GM20000 (cell line): ENCODE measurements around the gene PSMA6.
"Not testable (repeated sequence)": the region's sequence is repeated elsewhere in the genome, so short reads cannot be mapped to it uniquely, and the experiment has no call there.

Source experiments
- DNase-seq: peaks from one replicate; pipeline ENCODE4 v3.0.0; 2012; ENCODE audit warnings: low spot score
- TF ChIP-seq, protein P1 (sequence below): IDR thresholded peaks from 2 replicates; pipeline ENCODE4 v1.5.1; 2012; ENCODE audit warnings: mild to moderate bottlenecking, control low read depth; ENCODE audit errors: extremely low read depth, missing control alignments

The PSMA6 gene

DNA sequence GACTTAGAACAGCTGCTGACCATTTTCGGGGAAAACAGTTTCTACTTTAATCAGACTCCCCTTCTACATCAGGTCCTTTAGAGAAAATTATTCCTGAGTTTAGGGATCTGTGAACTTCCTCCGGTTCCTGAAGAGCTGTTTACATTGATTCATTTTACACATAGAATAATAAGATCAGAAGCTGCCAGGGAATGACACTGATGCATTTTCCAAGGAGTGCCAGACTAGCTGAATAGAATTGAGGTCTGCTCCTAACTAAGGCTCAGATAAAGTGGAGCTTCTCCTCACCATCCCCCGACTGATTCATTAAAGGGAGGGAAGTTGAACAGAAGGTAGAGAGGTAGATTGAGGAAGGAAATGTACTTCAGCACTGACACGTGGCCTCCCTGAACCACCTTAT lies 41.9 kb upstream of the PSMA6 start:
- TF ChIP-seq, protein P1, sequence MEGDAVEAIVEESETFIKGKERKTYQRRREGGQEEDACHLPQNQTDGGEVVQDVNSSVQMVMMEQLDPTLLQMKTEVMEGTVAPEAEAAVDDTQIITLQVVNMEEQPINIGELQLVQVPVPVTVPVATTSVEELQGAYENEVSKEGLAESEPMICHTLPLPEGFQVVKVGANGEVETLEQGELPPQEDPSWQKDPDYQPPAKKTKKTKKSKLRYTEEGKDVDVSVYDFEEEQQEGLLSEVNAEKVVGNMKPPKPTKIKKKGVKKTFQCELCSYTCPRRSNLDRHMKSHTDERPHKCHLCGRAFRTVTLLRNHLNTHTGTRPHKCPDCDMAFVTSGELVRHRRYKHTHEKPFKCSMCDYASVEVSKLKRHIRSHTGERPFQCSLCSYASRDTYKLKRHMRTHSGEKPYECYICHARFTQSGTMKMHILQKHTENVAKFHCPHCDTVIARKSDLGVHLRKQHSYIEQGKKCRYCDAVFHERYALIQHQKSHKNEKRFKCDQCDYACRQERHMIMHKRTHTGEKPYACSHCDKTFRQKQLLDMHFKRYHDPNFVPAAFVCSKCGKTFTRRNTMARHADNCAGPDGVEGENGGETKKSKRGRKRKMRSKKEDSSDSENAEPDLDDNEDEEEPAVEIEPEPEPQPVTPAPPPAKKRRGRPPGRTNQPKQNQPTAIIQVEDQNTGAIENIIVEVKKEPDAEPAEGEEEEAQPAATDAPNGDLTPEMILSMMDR, result no peak
- no peak for DNase-seq

DNA sequence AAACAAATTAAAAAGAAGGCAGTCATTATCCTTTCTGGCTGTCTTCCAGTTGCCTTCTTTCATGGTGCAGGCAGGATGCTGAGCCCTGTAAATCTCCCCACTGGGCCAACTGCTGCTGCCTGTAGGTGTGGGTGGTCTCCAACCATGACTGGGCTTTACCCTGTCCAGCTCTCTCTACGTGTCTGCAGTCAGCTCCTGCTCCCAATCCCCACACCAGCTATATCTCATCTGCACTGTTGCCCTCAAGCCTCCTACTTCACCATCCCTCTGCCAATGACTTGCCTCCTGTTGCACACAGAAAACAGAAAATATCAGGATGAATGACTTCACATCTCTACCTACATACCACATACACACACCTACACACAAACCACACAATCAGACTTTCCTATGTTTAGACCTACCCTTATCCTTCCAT lies 39.7 kb upstream of the PSMA6 start:
- no peak for DNase-seq
- TF ChIP-seq, protein P1, result no peak

DNA sequence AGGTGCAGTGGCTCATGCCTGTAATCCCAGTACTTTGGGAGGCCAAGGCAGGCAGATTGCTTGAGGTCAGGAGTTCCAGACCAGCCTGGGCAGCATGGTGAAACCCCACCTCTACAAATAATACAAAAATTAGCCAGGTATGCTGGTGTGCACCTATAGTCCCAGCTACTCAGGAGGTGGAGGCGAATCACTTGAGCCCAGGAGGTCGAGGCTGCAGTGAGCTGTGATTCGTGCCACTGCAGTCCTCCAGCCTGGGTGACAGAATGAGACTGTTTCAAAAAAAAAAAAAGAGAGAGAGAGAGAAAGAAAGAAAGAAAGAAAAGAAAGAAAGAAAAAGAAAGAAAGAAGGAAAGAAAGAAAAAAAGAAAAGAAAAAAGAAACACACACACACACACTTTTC lies 39.1 kb upstream of the PSMA6 start:
- DNase-seq, result not testable (repeated sequence)

DNA sequence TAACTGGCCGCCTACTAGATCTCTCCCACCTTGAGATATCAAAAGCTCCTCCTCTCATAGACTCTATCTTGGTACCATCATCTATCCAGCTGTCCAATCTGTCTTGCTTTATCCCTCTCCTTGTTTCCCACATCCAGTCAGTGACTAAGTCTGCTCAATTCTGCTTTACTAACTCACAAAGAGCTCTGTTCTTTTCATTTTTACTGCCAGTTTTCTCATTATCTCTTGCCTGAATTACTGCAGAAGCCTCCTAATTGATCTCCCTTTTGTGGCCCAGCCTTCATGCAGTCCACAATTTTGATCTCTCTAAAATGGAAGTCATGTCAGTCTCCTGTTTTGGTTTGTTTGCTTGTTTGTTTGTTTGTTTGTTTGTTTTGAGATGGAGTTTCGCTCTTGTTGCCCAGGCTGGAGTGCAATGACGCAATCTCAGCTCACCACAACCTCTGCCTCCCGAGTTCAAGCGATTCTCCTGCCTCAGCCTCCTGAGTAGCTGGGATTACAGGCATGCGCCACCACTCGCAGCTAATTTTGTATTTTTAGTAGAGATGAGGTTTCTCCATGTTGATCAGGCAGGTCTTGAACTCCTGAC lies 38.1 kb upstream of the PSMA6 start:
- not testable (repeated sequence) for DNase-seq

DNA sequence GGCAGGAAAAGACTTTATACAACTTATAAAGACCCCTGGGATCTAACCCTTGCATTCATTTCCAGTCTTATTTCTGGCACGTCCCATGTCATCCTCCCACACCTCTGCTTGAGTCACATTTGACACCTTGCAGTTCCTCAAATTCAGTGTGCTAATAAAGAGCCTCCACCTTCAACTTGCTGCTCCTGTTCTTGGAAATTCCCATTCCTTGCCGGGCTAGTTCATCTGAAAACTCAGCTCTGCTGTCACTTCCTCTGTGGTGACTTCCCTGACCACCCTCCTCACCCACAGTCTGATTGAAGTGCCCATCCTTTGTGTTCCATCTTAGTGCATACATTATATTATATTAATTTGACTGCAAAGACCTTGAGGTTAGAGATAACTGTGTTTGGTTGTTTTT lies 37.4 kb upstream of the PSMA6 start:
- peak; percentile 18 for DNase-seq
- TF ChIP-seq, protein P1, result no peak

DNA sequence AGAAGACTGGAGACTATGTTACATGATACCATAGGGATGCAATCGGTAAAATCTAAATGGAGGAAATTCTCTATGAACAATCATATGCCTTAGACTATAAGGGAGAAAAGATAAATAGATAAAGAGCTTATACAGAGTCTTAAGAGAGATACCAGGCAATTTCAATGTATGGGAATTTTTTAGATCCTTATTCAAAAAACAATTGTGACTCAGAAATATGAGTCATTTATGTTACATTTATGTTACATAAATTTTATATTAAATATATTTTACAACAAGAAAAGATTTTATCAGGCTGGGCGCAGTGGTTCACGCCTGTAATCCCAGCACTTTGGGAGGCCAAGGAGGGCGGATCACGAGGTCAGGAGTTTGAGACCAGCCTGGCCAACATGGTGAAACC lies 36.5 kb upstream of the PSMA6 start:
- no peak for DNase-seq
- TF ChIP-seq, protein P1, result no peak

DNA sequence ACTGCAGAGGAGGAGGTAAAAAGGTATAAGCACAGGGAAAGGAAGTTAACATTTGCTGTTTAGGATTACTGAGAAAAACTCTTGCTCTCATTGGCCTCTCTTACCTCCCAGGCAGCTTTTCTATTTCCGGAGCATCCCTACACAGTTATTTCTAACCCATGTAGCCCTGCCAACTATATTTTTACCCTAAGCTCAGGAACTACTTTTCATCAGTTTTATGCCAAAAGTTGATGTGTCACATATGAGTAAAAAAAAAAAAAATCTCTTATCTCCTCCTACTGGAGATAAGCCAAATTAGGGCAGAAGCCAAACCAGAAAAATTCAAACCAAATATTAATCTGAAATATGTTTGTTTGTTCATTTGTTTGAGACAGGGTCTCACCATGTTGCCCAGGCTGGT lies 34.4 kb upstream of the PSMA6 start:
- TF ChIP-seq, protein P1, result no peak
- DNase-seq, result no peak

DNA sequence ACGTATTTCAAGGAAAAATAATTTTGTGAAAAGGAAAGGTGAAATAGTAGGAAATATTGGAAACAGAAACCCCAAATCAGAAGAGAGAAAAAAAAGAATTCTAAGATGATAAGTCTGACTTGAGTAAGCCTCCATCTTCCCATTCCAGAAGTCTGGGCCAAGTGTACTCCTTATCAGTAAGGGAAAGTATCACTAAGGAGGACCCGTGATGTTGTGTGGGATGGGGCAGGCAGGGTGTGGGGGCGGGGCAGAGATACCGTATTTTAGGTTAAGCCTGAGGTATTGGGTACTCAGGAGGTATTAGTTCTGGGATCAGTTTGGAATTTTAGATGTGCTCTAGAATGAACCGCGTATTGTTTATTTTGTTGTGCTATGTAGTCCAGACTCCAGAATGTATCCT lies 33.8 kb upstream of the PSMA6 start:
- no peak for DNase-seq
- TF ChIP-seq, protein P1, result no peak
